ENCODE results near the gene HSD3B1. TPM values are rescaled to one million over a fixed set of nuclear protein-coding genes. Genes with fewer than 3 reads are reported as not detected.

HSD3B1 gene
- total RNA-seq, 1 experiment from 2014 or later = not detected

DNA sequence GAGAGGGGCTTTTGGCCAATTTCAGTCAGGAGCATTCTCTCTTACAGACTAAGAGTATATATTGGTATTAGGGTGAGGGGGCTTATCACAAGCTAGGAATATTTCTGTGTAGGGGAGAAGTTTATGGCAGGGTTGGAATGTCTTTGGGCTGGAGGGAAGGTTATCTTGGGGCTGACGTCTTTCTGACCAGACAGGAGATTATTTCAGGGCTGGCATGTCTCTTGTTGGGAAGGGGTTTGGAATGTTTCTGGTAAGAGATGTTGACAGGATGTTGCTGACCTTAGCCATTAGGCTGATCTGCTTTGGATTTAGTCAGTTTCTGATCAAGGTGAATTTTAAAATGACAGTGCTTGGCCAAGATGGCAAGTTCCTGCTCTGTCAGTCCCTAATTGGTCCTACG is 17.8 kb upstream of the HSD3B1 start:
- no peaks in the 10 kb centered on the region for H3K9me3 ChIP-seq (ENCODE audit: low read length)
- H3K36me3 ChIP-seq (ENCODE audit: low read depth, low read length) = no peaks in the 10 kb centered on the region
- ATAC-seq (no peak), DNase-seq (no peak)
- H3K27ac ChIP-seq (ENCODE audit: low read length) = no peak overlapping the region
- H3K4me2 ChIP-seq (ENCODE audit: low read length) = no peak overlapping the region
- no TSS peak for BruUV-seq (replicated peaks)
- H3K79me2 ChIP-seq (ENCODE audit: low read length) = no peaks in the 10 kb centered on the region
- no peaks in the 10 kb centered on the region for H4K20me1 ChIP-seq (ENCODE audit: low read length)
- intact Hi-C loops (cut with micrococcal nuclease) = loop anchor here (10.0 kb wide), 1 partner anchor 46 kb away; no protein-coding TSS in a partner anchor
- CTCF ChIA-PET = no interaction called here
- H3K9me2 ChIP-seq (replicated peaks; ENCODE audit: low read length) = no peaks in the 10 kb centered on the region
- H3K9ac ChIP-seq (ENCODE audit: low read length) = no peak overlapping the region
- POLR2A ChIA-PET (ENCODE audit: unreplicated experiment) = no interaction called here
- H3K4me3 ChIP-seq (ENCODE audit: low read length) = no peak overlapping the region
- H3K4me1 ChIP-seq (ENCODE audit: insufficient read depth, low read length) = no peaks in the 10 kb centered on the region
- H2AFZ ChIP-seq (ENCODE audit: low read length) = no peak overlapping the region
- H3F3A ChIP-seq (ENCODE audit: low read length, unreplicated experiment) = no peaks in the 10 kb centered on the region
- H3K27me3 ChIP-seq (ENCODE audit: low read length) = peaks cover 4% of the 10 kb centered on the region; the same call in 1 of the 2 replicates
- no peak for TF ChIP-seq EZH2 (IDR thresholded peaks at IDR 0.05; ENCODE audit: low read length, unreplicated experiment)
- TF ChIP-seq, protein P1, sequence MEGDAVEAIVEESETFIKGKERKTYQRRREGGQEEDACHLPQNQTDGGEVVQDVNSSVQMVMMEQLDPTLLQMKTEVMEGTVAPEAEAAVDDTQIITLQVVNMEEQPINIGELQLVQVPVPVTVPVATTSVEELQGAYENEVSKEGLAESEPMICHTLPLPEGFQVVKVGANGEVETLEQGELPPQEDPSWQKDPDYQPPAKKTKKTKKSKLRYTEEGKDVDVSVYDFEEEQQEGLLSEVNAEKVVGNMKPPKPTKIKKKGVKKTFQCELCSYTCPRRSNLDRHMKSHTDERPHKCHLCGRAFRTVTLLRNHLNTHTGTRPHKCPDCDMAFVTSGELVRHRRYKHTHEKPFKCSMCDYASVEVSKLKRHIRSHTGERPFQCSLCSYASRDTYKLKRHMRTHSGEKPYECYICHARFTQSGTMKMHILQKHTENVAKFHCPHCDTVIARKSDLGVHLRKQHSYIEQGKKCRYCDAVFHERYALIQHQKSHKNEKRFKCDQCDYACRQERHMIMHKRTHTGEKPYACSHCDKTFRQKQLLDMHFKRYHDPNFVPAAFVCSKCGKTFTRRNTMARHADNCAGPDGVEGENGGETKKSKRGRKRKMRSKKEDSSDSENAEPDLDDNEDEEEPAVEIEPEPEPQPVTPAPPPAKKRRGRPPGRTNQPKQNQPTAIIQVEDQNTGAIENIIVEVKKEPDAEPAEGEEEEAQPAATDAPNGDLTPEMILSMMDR (conservative IDR thresholded peaks at IDR 0.05; ENCODE audit: low read depth, low read length) = no peak
- TF ChIP-seq EZH2phosphoT487 (IDR thresholded peaks at IDR 0.05; ENCODE audit: borderline replicate concordance, low read length) = no peak

DNA sequence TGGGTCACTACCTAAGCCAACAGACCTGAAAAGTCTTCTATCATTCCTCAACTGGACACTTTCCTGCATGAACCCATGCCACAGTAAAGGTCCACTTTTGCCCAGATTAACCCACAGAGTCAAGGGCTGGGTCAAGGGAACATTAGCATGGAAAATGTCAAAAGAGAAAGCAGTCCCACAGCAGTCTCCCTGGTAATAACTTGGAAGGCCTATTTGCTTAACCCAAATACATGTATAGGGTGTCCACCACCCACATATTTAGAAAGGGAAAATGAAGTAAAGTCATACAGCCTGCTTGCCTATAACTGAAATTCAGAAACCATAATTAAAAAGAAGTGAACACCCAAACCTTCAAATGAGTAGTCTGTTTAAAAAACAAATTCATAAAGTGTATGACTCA is 16.1 kb upstream of the HSD3B1 start:
- H3K36me3 ChIP-seq (ENCODE audit: low read depth, low read length) = no peaks in the 10 kb centered on the region
- no peak overlapping the region for H3K9ac ChIP-seq (ENCODE audit: low read length)
- no peaks in the 10 kb centered on the region for H4K20me1 ChIP-seq (ENCODE audit: low read length)
- no peaks in the 10 kb centered on the region for H3K9me3 ChIP-seq (ENCODE audit: low read length)
- TF ChIP-seq EZH2phosphoT487 (IDR thresholded peaks at IDR 0.05; ENCODE audit: borderline replicate concordance, low read length) (no peak), EZH2 (IDR thresholded peaks at IDR 0.05; ENCODE audit: low read length, unreplicated experiment) (no peak)
- no peaks in the 10 kb centered on the region for H3K79me2 ChIP-seq (ENCODE audit: low read length)
- intact Hi-C loops (cut with micrococcal nuclease) = no loop called here
- DNase-seq (no peak), ATAC-seq (no peak)
- no peak overlapping the region for H2AFZ ChIP-seq (ENCODE audit: low read length)
- BruUV-seq (replicated peaks) = no TSS peak
- H3K4me3 ChIP-seq (ENCODE audit: low read length) = no peak overlapping the region
- H3F3A ChIP-seq (ENCODE audit: low read length, unreplicated experiment) = no peaks in the 10 kb centered on the region
- ChIA-PET POLR2A (ENCODE audit: unreplicated experiment) (no interaction called here), CTCF (no interaction called here)
- H3K4me1 ChIP-seq (ENCODE audit: insufficient read depth, low read length) = no peaks in the 10 kb centered on the region
- no peak overlapping the region for H3K4me2 ChIP-seq (ENCODE audit: low read length)
- no peaks in the 10 kb centered on the region for H3K9me2 ChIP-seq (replicated peaks; ENCODE audit: low read length)
- H3K27ac ChIP-seq (ENCODE audit: low read length) = no peak overlapping the region
- peaks cover 4% of the 10 kb centered on the region; the same call in 1 of the 2 replicates for H3K27me3 ChIP-seq (ENCODE audit: low read length)

DNA sequence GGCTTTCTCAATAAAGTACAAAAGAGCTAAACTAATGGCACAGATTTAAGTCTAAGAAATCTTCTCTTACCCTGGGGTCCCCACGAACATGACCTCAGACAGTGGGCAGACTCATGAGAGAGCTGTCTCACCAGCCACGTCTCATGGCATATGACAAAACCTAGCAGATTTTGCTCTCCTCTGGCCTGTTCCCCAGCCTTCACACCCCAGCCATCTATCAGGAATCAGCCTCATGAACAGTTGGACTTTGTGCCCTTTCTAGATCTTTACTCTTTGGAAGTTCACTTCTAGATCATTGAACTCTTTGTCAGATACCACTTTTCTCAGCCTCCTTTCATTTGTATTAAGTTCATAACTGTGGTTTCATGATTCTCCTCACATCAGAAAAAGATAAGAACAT is 14.2 kb upstream of the HSD3B1 start:
- no peaks in the 10 kb centered on the region for H3K4me1 ChIP-seq (ENCODE audit: insufficient read depth, low read length)
- ChIA-PET POLR2A (ENCODE audit: unreplicated experiment) (no interaction called here), CTCF (no interaction called here)
- no peak for TF ChIP-seq EZH2 (IDR thresholded peaks at IDR 0.05; ENCODE audit: low read length, unreplicated experiment)
- TF ChIP-seq EZH2phosphoT487 (IDR thresholded peaks at IDR 0.05; ENCODE audit: borderline replicate concordance, low read length) = no peak
- TF ChIP-seq, protein P1 (conservative IDR thresholded peaks at IDR 0.05; ENCODE audit: low read depth, low read length) = no peak
- no TSS peak for BruUV-seq (replicated peaks)
- no peaks in the 10 kb centered on the region for H3F3A ChIP-seq (ENCODE audit: low read length, unreplicated experiment)
- no peak overlapping the region for H2AFZ ChIP-seq (ENCODE audit: low read length)
- H3K9ac ChIP-seq (ENCODE audit: low read length) = no peak overlapping the region
- no peak overlapping the region for H3K4me3 ChIP-seq (ENCODE audit: low read length)
- no peak for ATAC-seq
- H3K9me3 ChIP-seq (ENCODE audit: low read length) = no peaks in the 10 kb centered on the region
- no peaks in the 10 kb centered on the region for H3K9me2 ChIP-seq (replicated peaks; ENCODE audit: low read length)
- no peaks in the 10 kb centered on the region for H3K36me3 ChIP-seq (ENCODE audit: low read depth, low read length)
- H4K20me1 ChIP-seq (ENCODE audit: low read length) = no peaks in the 10 kb centered on the region
- intact Hi-C loops (cut with micrococcal nuclease) = no loop called here
- no peak overlapping the region for H3K4me2 ChIP-seq (ENCODE audit: low read length)
- no peak overlapping the region for H3K27ac ChIP-seq (ENCODE audit: low read length)
- DNase-seq = no peak
- H3K27me3 ChIP-seq (ENCODE audit: low read length) = peaks cover 4% of the 10 kb centered on the region; the same call in 1 of the 2 replicates
- H3K79me2 ChIP-seq (ENCODE audit: low read length) = no peaks in the 10 kb centered on the region

All from PC-3 (cell line).